Duodenal mucosa (tissue), 2 donors: ENCODE results near the gene TIAM2.
"Not testable (repeated sequence)": the region's sequence is repeated elsewhere in the genome, so short reads cannot be mapped to it uniquely, and the experiment has no call there.

Experiments
- H3K27ac ChIP-seq: one replicate; pipeline ENCODE4 v1.7.0; 2013; ENCODE audit warnings: low read depth, low read length
- H3K27me3 ChIP-seq, 2 donors: one replicate each; pipeline ENCODE4 v1.7.0; 2013; ENCODE audit warnings: low read length in 2 of 2, control low read depth in 1 of 2; ENCODE audit not compliant: insufficient read depth in 2 of 2, control insufficient read depth in 1 of 2
- H3K36me3 ChIP-seq, 2 donors: one replicate each; pipeline ENCODE4 v1.7.0; 2013; ENCODE audit warnings: low read length in 2 of 2, control low read depth in 1 of 2; ENCODE audit not compliant: insufficient read depth in 2 of 2, control insufficient read depth in 1 of 2
- H3K4me1 ChIP-seq, 2 donors: one replicate each; pipeline ENCODE4 v1.7.0; 2013; ENCODE audit warnings: low read length in 2 of 2, control low read depth in 1 of 2; ENCODE audit not compliant: insufficient read depth in 2 of 2, control insufficient read depth in 1 of 2
- H3K4me3 ChIP-seq, 2 donors: one replicate each; pipeline ENCODE4 v1.7.0; 2013; ENCODE audit warnings: low read length in 2 of 2, low read depth in 1 of 2
- H3K9ac ChIP-seq, 2 donors: one replicate each; pipeline ENCODE4 v1.7.0; 2013; ENCODE audit warnings: low read length in 2 of 2, low read depth in 1 of 2
- H3K9me3 ChIP-seq, 2 donors: one replicate each; pipeline ENCODE4 v1.7.0; 2013; ENCODE audit warnings: low read length in 2 of 2, control low read depth in 1 of 2; ENCODE audit not compliant: control insufficient read depth in 1 of 2

TIAM2 gene

DNA sequence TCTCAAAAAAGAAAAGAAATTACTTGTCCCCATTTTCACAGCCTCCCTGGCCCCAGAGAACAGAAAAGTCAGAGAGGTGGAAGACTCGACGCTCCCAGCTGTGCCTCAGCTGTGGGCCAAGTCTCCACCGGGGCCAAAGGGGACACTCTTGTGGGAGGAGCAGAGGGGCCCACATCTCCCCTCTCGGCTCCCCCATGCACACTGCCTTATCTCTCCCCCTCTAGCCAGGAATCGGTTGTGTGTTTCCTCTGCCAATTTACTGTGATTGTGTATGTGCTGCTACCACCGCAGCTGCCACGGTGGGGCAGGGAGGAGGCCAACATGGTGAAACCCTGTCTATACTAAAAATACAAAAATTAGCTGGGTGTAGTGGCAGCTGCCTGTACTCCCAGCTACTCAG, 8.4 kb downstream of the TIAM2 start:
- Histone ChIP-seq H3K9me3 (no peaks in the 10 kb centered on the region), H3K36me3 (no peaks in the 10 kb centered on the region), H3K4me3 (no peak overlapping the region), H3K4me1 (peaks cover 2 to 3% of the 10 kb centered on the region in 2 donors), H3K9ac (no peak overlapping the region), H3K27me3 (no peaks in the 10 kb centered on the region), H3K27ac (no peak overlapping the region)

- Histone ChIP-seq H3K36me3 (no peaks in the 10 kb centered on the region), H3K27me3 (no peaks in the 10 kb centered on the region), H3K4me3 (no peak overlapping the region), H3K9ac (no peak overlapping the region), H3K9me3 (no peaks in the 10 kb centered on the region), H3K4me1 (no peaks in the 10 kb centered on the region), H3K27ac (no peak overlapping the region)
Observed at GRCh38 chr6:155004017-155004416, 8.9 kb downstream of the TIAM2 start.

GRCh38 chr6:155004576-155005372, 9.7 kb downstream of the TIAM2 start:
- Histone ChIP-seq H3K4me1 (no peaks in the 10 kb centered on the region), H3K4me3 (no peak overlapping the region), H3K27me3 (no peaks in the 10 kb centered on the region), H3K27ac (no peak overlapping the region), H3K36me3 (no peaks in the 10 kb centered on the region), H3K9me3 (no peaks in the 10 kb centered on the region), H3K9ac (no peak overlapping the region)

GRCh38 chr6:155008625-155009024, 13.5 kb downstream of the TIAM2 start:
- Histone ChIP-seq H3K4me1 (peaks cover 16 to 18% of the 10 kb centered on the region in 2 donors), H3K9me3 (no peaks in the 10 kb centered on the region), H3K27ac (no peak overlapping the region)

GRCh38 chr6:155010940-155011339, 15.8 kb downstream of the TIAM2 start:
- no peak overlapping the region for H3K4me3 ChIP-seq
- no peaks in the 10 kb centered on the region for H3K27me3 ChIP-seq
- H3K4me1 ChIP-seq = peaks cover 33 to 35% of the 10 kb centered on the region in 2 donors
- no peak overlapping the region for H3K27ac ChIP-seq
- H3K36me3 ChIP-seq = no peaks in the 10 kb centered on the region
- H3K9ac ChIP-seq = no peak overlapping the region
- H3K9me3 ChIP-seq = no peaks in the 10 kb centered on the region

More at GRCh38 chr6:155008625-155009024, 13.5 kb downstream of the TIAM2 start:
- Histone ChIP-seq H3K4me3 (no peak overlapping the region), H3K9ac (no peak overlapping the region), H3K36me3 (no peaks in the 10 kb centered on the region), H3K27me3 (no peaks in the 10 kb centered on the region)

DNA sequence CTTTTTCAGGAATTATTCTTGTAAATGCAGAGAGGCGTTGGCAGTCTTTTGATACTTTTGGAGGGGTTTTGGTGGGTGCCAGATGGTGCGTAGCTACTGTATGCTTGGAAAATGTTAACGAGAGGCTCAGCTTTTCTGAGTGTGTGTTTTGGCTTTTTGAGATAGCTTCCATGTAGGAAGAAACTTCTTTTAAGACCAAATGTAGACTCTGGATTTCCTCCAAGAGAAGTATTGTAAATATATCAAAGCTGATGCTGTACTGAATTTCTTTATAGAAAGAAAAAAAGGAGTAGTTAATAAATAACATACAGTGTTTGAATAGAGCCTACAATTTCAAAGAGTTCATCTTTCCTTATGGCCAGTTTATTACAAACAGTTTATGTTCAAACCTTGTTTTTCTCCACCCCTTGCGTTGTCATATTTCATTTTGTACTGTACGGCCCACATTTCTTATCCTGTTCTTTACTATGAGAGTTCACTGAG, 16.7 kb downstream of the TIAM2 start:
- Histone ChIP-seq H3K9ac (no peak overlapping the region), H3K27me3 (no peaks in the 10 kb centered on the region), H3K36me3 (no peaks in the 10 kb centered on the region), H3K4me3 (no peak overlapping the region), H3K27ac (no peak overlapping the region), H3K4me1 (peaks cover 33 to 38% of the 10 kb centered on the region in 2 donors), H3K9me3 (no peaks in the 10 kb centered on the region)

DNA sequence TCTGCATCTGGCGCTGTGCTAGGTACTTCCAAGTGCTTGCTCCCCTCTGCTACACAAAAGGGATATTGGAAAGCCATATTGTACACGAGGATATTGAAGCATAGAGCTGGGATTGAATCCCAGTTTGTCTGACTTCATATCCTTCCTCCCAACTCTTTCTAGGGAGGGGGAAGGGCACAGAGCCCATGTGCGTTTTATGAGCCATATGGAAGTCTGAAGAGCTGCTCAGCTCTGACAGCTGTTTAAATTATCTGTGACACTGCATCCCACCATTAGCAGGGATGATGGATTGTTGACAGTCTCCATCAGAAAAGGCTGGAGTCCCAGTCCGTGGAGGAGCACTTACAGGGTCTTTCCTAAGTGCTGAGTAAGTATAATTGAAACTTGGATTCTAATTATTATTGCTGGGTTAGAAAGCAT, 18.4 kb downstream of the TIAM2 start:
- Histone ChIP-seq H3K27ac (no peak overlapping the region), H3K36me3 (no peaks in the 10 kb centered on the region), H3K27me3 (no peaks in the 10 kb centered on the region), H3K9me3 (no peaks in the 10 kb centered on the region), H3K4me3 (no peak overlapping the region), H3K4me1 (peaks cover 33 to 38% of the 10 kb centered on the region in 2 donors), H3K9ac (no peak overlapping the region)

DNA sequence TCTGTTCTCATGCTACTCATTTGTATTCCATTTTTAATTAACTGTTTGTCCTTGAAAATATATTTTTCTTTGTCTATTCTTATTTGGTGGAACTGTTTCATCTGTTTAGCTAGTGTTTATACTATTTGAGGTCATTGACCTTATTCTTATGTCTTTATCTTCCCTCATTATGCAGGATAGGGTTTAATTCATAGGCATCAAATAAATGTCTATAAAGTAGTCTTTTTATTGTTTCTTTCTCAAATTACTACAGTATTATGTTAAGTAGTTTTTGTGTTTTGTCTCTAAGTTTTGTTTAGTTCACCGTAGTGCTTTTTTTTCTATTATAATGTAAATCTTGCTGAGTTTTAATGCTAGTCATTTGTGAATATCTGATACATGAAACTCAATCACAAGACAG, 19.0 kb downstream of the TIAM2 start:
- H3K9ac ChIP-seq = no peak overlapping the region
- no peaks in the 10 kb centered on the region for H3K27me3 ChIP-seq
- H3K4me1 ChIP-seq = peaks cover 33 to 38% of the 10 kb centered on the region in 2 donors
- H3K36me3 ChIP-seq = no peaks in the 10 kb centered on the region
- H3K9me3 ChIP-seq = no peaks in the 10 kb centered on the region
- H3K27ac ChIP-seq = no peak overlapping the region
- no peak overlapping the region for H3K4me3 ChIP-seq

- no peaks in the 10 kb centered on the region for H3K27me3 ChIP-seq
- no peak overlapping the region for H3K4me3 ChIP-seq
- no peak overlapping the region for H3K27ac ChIP-seq
Observed at GRCh38 chr6:155014670-155015300, 19.7 kb downstream of the TIAM2 start.

GRCh38 chr6:155018415-155018814, 23.3 kb downstream of the TIAM2 start:
- not testable (repeated sequence) for H3K9me3 ChIP-seq, H3K27ac ChIP-seq, H3K27me3 ChIP-seq, H3K4me3 ChIP-seq, H3K9ac ChIP-seq, H3K36me3 ChIP-seq
- H3K4me1 ChIP-seq = peaks cover 17 to 25% of the 10 kb centered on the region in 2 donors

More at GRCh38 chr6:155014670-155015300, 19.7 kb downstream of the TIAM2 start:
- H3K36me3 ChIP-seq = no peaks in the 10 kb centered on the region
- no peaks in the 10 kb centered on the region for H3K9me3 ChIP-seq
- H3K4me1 ChIP-seq = peaks cover 33 to 38% of the 10 kb centered on the region in 2 donors
- no peak overlapping the region for H3K9ac ChIP-seq
